Ammon's horn (tissue), 1 donor: ENCODE measurements around the gene MORC1.
"Not testable (repeated sequence)": the region's sequence is repeated elsewhere in the genome, so short reads cannot be mapped to it uniquely, and the experiment has no call there.

Source experiments
- DNase-seq: peaks from one replicate; pipeline ENCODE4 v3.0.0-alpha.2; 2016; ENCODE audit warnings: low spot score

Gene MORC1

DNA sequence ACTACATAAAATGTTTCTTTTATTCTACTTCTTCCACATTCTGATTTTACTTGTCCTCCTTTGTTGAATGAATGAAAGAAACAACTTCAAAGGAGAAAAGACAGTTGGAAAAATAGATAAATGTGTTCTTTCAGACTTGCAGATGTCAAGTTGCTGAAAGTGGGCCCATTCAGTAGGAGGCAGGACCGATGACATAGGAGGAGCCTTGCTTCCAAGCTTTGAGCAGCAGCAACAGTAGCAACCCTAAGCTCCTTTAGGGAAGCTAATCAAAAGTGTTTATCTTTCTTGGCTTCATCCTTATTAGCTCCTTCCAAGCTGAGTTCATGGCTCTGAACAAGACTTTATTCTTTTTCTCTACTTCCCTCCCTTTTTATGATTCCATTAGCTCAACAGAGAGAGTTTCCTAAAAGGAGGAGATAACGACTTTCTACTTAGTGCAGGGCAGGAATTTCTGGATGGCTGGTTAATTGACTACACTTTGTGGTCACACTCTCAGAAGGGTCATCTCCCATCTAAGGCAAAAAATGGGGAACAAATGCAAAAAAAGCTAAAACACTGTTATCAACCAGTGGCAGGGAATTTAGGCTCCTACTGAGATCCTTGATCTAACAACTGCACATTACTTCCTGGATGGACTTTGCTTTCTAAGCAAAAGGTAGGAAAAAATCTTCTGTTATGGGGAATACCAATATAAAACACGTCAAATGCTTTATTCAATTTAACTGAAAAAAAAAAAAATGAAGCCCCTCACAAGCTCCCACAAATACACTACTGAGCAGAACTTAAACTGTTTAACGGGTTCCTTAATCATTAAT is 4.8 kb downstream of the MORC1 start:
- DNase-seq, result no peak

- no peak for DNase-seq
Observed at GRCh38 chr3:109109574-109109973, 8.4 kb downstream of the MORC1 start.

- no peak for DNase-seq
Observed at GRCh38 chr3:109098079-109098644, 19.8 kb downstream of the MORC1 start.

GRCh38 chr3:109095166-109095565 is 22.8 kb downstream of the MORC1 start:
- DNase-seq, result no peak

DNA sequence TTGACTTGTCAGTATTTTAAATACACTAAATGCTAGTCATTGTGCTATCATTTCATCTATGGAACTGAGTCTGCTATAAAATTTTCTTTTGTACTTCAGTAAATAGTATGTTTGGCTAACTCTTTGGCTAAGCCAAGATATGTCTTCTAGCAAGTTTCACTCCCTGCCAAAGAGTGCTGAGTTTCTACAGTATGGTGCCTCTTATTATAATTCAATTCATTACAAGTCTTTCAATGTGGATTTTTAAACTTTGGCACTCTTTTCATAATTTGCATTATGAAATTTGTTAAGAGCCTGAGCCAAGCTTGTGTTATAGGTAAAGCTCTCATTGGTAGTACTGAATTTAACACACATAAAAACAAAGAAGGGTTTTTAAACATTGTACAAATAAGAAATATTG is 24.4 kb downstream of the MORC1 start:
- no peak for DNase-seq

GRCh38 chr3:109091846-109092245 is 26.1 kb downstream of the MORC1 start:
- no peak for DNase-seq

DNA sequence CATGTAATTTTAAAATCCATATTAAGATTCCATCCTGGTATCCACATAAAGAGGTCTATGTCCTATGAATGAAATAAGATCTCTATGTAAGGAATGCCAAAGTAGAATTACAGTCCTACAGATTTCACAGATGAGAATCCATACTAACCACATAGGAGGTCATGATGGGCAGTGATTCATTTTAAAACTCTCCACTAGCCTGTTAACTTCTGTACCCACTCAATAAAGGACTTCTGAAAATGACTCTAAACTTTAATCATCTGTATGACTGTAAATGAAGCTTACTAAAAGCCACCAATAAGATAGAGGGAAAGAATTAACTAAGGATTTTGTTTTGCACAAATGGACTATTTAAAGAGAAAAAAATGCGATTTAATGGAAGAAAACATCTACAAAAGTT is 28.7 kb downstream of the MORC1 start:
- no peak for DNase-seq

DNA sequence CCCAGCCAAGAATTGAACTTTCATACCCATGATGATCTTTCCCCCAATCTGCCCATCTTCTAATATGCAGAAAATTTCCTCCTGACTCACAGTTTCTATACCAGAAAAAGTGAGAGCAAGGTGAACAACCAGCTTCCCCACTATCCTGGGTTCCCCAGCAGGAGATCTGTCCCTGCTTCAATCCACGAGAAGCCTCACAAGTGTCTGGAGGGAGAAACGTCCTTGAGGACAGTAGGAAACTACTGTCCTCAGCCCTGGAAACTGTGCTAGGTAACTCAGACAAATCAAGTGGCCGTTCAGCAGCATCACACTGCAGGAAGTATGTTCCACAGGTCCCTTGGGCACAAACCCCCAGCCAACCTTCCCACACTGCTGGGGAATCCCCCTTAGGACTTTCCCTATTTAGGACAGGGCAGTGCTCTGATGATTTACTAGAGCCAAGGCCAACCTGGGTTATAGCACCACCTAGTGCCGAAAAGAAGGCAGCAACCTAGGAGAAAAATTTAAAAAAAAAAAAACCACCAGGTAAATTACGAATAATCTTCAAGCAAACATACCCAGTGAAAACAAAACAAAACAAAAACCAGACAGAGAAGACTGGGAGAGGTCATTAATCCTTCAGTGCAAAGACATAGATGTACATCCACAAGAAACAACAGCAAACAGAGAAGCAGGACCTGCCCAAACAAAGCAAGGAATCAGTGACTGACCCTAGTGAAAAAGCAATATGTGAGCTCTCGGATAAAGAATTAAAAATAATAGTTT is 36.0 kb downstream of the MORC1 start:
- no peak for DNase-seq

- not testable (repeated sequence) for DNase-seq
Observed at GRCh38 chr3:109080090-109080489, 37.8 kb downstream of the MORC1 start.

DNA sequence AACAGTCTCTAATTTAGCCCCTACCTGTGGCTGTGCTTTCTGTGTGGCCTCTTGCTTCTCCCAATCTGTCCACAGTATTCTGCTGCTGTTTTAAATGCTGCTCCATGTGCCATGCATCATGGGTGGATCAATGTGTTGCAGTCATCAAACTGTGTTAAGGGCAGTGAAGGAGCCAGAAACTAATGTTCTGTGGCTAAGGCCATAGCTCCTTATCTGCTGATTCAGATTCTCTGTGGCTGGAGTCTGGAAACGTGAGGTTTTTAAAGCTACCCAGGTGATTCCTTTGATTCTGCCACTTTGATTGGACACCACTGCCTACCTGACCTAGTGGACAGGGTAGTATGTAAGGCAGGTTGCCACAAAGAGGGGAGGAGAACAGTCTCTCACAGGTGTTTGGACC is 44.8 kb downstream of the MORC1 start:
- no peak for DNase-seq

DNA sequence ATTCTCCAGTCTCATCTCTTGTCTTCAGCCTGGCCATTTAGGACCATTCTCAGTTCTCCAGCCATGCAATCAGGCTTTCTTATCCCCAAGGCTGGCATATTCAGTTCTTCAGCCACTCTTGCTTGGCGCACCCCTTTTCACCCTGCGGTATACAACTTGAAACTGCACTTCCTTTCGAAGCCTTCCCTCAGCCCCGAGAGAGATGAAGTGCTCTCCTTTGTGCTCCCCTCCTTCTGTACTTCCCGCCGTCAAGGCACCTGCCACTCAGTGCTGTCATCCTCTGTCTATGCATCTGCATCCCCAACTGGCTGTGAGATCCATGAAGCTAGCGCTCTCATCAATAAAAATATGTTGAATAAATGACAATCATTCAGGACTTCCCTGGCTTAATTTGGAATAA is 45.7 kb downstream of the MORC1 start:
- no peak for DNase-seq

DNA sequence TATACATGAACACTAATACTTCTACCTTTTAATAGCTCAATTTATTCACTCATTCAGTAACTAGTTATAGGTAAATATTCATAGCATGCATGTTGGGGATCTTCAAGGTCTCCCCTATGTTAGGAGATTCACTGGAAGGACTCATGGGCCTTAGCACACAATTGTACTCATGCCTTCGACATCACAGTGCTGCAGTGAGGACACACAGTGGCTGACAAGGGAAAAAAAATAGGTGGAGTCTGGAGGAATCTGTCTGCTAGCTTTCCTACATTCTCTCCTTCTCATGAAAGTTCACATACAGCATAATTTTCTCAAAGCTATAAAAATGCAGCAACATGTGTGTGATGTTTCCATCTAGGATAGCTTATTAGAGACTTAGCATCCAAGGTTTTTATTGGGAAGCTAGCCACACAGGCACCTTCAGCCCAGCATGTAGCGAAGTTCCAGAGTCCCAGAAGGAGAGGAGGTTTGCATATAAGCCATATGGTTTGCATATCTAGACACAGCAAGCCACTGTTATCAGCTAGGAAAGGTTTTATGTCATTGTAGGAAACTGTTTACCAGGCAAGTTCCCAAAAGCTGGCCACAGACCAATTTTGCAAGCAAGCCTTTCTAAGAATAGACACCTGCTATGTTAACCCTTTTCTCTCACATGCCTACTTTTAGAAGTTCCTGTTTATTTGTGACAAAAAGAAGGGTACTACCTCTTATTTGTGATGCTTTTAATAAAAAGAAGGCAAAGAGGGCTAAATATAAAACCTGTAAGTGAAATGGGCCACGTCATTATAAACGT is 46.4 kb downstream of the MORC1 start:
- no peak for DNase-seq

GRCh38 chr3:109070211-109070610 is 47.7 kb downstream of the MORC1 start:
- no peak for DNase-seq

GRCh38 chr3:109066864-109067263 is 51.1 kb downstream of the MORC1 start:
- DNase-seq, result no peak

- DNase-seq, result no peak
Observed at GRCh38 chr3:109059264-109059663, 58.7 kb downstream of the MORC1 start.

DNA sequence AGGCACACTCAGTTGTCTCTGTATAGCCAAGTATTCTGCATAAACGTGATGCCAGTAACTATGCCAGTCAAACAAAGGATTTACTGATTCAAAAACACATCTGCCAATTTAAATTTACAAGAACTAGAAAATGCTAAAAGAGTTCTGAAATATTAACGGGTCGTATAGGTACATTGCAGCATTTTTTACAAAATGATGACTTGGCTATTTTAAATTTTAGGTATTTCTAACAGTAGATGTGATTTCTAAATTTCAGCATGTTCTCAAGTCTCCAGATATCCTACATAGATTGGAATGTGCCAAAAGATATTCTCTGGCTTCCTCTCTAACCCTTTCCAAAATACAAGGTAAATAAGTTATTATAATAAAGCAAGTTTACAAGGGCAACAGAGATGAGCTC is 60.3 kb downstream of the MORC1 start:
- DNase-seq, result no peak

DNA sequence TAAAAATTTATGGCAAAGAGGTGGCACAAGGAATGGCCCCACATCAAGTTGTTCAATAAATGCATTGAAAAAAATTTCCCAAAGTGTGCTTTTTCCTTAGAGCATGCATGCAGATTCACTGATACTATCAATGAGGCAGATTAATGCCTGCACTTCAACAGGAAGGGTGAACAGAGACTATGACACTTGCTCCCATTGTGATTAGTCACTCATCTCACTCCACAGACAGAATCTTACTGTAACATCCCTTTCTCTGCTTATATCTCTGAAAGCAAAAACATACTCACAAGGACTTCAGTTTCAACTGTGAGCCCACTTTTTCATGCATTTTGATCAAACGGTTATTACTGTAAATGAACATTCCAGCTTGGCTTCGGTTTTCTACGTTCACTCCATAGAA is 60.9 kb downstream of the MORC1 start:
- no peak for DNase-seq

DNA sequence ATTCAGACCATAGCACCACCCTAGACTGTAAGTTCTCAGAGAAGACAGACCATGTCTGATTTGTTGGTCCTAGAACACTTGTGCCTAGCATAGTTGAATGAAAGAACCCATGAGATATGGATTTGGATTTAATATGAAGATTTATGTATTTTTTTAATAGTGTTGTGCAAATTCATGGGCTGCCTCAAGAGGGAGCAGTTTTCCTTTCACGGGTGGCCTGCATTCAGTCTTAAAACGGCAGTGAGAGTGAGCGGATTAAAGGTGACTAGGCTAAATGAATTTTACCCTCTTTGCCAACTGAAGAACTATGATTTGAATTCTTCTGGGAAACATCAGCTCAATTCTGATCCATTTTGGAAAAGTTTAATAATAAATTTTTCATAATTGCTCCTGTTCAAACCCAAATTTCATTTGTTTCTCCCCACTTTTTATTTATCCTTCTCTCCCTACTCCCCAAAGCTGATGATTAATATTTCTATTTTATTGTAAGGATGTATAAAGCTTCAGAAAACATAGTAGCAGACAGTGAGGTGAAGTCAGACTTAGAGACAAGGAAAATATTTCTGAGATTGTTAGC is 67.3 kb downstream of the MORC1 start:
- peak; percentile 25 for DNase-seq

DNA sequence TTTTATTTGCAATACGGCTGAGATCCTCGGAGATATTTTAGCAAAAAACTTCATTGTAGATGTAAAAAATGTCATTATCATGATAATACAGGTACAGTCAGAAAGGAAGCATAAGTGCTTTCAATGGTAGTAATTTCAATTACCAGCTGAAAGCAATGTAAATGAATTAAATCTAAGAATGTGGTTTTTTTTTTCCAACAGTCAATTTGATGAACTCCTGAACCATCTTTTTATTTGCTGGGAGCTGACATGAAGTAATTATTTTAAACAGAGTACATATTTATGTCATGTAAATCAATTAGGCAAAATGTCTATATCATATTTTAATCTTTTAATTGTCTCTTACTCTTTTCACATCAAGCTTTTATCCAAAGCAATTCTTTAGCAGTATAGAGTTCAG is 70.6 kb downstream of the MORC1 start:
- no peak for DNase-seq

DNA sequence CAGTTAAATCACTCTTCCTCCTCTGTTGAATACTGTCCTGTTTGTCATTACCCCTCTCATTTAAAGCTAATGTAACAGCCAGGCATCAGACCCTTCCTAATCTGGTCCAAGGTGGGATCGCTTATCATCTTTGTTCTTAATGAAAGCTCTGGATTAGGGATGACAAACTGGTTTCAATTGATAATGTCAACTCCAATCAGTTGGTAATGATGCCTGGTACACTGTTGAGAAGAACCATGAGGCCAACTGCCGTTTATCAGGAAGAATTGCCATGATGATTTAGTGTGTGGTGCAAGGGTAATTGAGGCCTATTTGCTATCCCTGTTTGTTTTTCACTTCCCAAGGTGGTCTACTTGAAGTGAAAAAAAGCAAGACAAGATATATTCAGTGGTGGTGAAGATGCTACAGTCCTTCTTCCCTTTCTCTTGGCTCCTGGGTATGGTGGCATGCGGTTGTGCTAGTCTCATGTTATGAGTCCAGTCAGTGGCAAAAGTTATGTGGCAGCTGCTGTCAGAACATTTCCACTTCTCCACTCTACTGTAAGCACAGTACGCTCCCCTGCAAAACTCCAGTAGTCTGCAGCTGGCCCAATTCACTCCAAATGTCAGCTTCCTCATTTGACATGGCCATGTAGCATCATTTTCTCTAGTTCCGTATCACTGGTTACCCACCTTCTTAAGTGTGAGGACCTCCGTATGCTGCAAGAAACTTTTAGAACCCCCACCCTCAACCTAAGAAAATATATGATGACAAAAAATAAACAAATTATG is 72.5 kb downstream of the MORC1 start:
- peak; percentile 14 for DNase-seq

DNA sequence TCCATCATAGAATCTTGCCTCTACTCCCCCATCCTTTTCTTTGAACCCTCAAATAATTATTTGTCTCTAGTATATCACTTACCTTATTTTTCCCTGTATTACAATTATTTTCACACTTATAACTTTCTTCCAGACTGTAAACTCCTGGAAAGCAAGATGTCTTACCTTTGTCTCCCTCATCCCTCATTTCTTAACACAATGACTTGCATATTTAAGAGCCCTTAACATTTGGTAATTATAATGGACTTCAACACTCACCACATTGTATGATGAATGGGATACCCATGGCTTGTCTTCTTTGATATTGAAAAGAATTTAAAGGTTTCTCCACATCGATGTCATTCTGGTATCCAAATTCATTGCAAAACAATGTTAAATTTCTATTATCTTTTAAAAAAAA is 82.9 kb downstream of the MORC1 start:
- DNase-seq, result no peak
